ENCODE measurements around the gene TMEM242. TPM values are rescaled to one million over a fixed set of nuclear protein-coding genes. Genes with fewer than 3 reads are reported as not detected.

The TMEM242 gene
- total RNA-seq, 1 donor from 2014 or later: 12.4 TPM

- no peak for DNase-seq (ENCODE audit: low spot score, unreplicated experiment)
- no peak for TF ChIP-seq CTCF (IDR thresholded peaks at IDR 0.05; ENCODE audit: unreplicated experiment)
Observed at GRCh38 chr6:157289764-157290163, 33.6 kb downstream of the TMEM242 start.

DNA sequence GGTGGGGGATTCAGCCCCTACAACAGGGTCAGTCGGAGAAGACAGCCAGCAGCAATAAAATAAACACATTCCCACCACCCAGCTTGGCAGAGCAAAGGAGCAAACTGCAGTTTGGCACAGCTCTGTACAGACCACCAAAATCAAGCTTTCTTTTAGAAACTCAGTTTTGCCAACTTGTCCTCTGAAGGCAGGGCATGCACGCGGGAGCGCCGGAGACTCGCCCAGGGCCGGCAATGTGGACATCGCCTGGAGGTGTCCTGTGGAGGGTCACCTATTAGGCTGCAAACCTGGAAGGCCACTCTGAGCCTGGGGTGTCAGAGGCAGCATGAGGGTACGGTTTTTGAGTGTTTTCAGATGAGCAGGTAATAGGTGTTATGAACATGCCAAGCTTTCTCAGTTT is 34.7 kb downstream of the TMEM242 start:
- no peak for DNase-seq (ENCODE audit: low spot score, unreplicated experiment)
- H3K9me3 Mint-ChIP-seq (ENCODE audit: low read depth): no peaks in the 10 kb centered on the region
- H3K4me3 Mint-ChIP-seq (ENCODE audit: low read depth): no peak overlapping the region
- no peaks in the 10 kb centered on the region for H3K27me3 Mint-ChIP-seq
- peaks cover 2% of the 10 kb centered on the region for H3K36me3 Mint-ChIP-seq (ENCODE audit: insufficient read depth)
- H3K4me1 Mint-ChIP-seq (ENCODE audit: low read depth): peaks cover 3% of the 10 kb centered on the region
- no peak overlapping the region for H3K27ac Mint-ChIP-seq
- no peak for TF ChIP-seq CTCF (IDR thresholded peaks at IDR 0.05; ENCODE audit: unreplicated experiment)

More at GRCh38 chr6:157289764-157290163, 33.6 kb downstream of the TMEM242 start:
- Mint-ChIP-seq H3K27ac (no peak overlapping the region), H3K27me3 (no peaks in the 10 kb centered on the region), H3K36me3 (ENCODE audit: insufficient read depth) (peaks cover 5% of the 10 kb centered on the region), H3K4me1 (ENCODE audit: low read depth) (peaks cover 3% of the 10 kb centered on the region), H3K9me3 (ENCODE audit: low read depth) (no peaks in the 10 kb centered on the region), H3K4me3 (ENCODE audit: low read depth) (no peak overlapping the region)

- DNase-seq (ENCODE audit: low spot score, unreplicated experiment): no peak
- no peak for TF ChIP-seq CTCF (IDR thresholded peaks at IDR 0.05; ENCODE audit: unreplicated experiment)
- Mint-ChIP-seq H3K27me3 (no peaks in the 10 kb centered on the region), H3K27ac (no peak overlapping the region), H3K4me1 (ENCODE audit: low read depth) (peaks cover 3% of the 10 kb centered on the region), H3K4me3 (ENCODE audit: low read depth) (no peak overlapping the region), H3K36me3 (ENCODE audit: insufficient read depth) (peaks cover 2% of the 10 kb centered on the region), H3K9me3 (ENCODE audit: low read depth) (no peaks in the 10 kb centered on the region)
Observed at GRCh38 chr6:157287923-157288322, 35.4 kb downstream of the TMEM242 start.

GRCh38 chr6:157287247-157287850 is 36.0 kb downstream of the TMEM242 start:
- no peak overlapping the region for H3K4me3 Mint-ChIP-seq (ENCODE audit: low read depth)
- H3K9me3 Mint-ChIP-seq (ENCODE audit: low read depth): no peaks in the 10 kb centered on the region
- H3K4me1 Mint-ChIP-seq (ENCODE audit: low read depth): peaks cover 3% of the 10 kb centered on the region
- no peaks in the 10 kb centered on the region for H3K36me3 Mint-ChIP-seq (ENCODE audit: insufficient read depth)
- no peak for DNase-seq (ENCODE audit: low spot score, unreplicated experiment)
- TF ChIP-seq CTCF (IDR thresholded peaks at IDR 0.05; ENCODE audit: unreplicated experiment): no peak
- peak overlapping the region; percentile 65 for H3K27ac Mint-ChIP-seq
- H3K27me3 Mint-ChIP-seq: no peaks in the 10 kb centered on the region

DNA sequence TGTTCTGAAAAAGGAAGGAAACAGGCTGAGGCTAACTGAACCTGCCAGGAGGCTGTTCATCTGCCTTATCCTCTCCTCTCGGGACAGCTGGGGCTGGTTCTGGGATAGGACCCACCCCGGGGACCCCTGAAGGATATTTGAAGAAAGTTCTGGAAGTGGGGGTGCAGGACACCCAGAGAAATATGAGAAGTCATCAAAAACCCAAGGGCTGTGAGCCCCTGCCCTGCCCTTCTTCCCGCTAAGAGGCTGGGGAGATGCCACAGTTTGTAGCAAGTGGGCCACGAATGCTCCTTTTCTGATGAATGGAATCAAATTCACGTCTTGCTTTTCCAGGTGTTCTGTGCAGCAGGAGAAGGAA is 37.9 kb downstream of the TMEM242 start:
- H3K27me3 Mint-ChIP-seq: no peaks in the 10 kb centered on the region
- no peak overlapping the region for H3K27ac Mint-ChIP-seq
- no peaks in the 10 kb centered on the region for H3K9me3 Mint-ChIP-seq (ENCODE audit: low read depth)
- no peak overlapping the region for H3K4me3 Mint-ChIP-seq (ENCODE audit: low read depth)
- H3K36me3 Mint-ChIP-seq (ENCODE audit: insufficient read depth): no peaks in the 10 kb centered on the region
- H3K4me1 Mint-ChIP-seq (ENCODE audit: low read depth): peaks cover 3% of the 10 kb centered on the region
- DNase-seq (ENCODE audit: low spot score, unreplicated experiment): no peak
- TF ChIP-seq CTCF (IDR thresholded peaks at IDR 0.05; ENCODE audit: unreplicated experiment): no peak

Measured in progenitor cell of endocrine pancreas (in vitro differentiated cells).